Transverse colon (tissue), 4 donors: Measurements from ENCODE around the gene SNX12. TPM values are rescaled to one million over a fixed set of nuclear protein-coding genes. Genes with fewer than 3 reads are reported as not detected.

Experiments
- DNase-seq: peaks from one replicate; pipeline ENCODE4 v3.0.0-alpha.2; 2019
- H3K27ac ChIP-seq, 4 donors: fragments of 200-600 bp; sonication (generic); 2 replicates each; pipeline ENCODE4 v1.5.1; 2016 to 2018; ENCODE audit warnings: inconsistent platforms in 4 of 4
- H3K27me3 ChIP-seq: fragments of 200-600 bp; sonication (generic); 2 replicates; pipeline ENCODE4 v1.5.1; 2017; ENCODE audit warnings: inconsistent platforms
- H3K36me3 ChIP-seq, 4 donors: fragments of 200-600 bp; sonication (generic); 2 replicates each; pipeline ENCODE4 v1.5.1; 2017 to 2019; ENCODE audit warnings: inconsistent platforms in 4 of 4
- H3K4me1 ChIP-seq, 4 donors: fragments of 200-600 bp; sonication (generic); 2 replicates each; pipeline ENCODE4 v1.5.1; 2017 to 2020; ENCODE audit warnings: inconsistent platforms in 4 of 4
- H3K4me3 ChIP-seq, 4 donors: fragments of 200-600 bp; sonication (generic); 1 replicate in 1 of 4; 2 replicates in 3 of 4; pipeline versions ENCODE4 v1.5.1 to v1.6.1; 2017 to 2019; ENCODE audit warnings: inconsistent platforms in 4 of 4
- H3K9me3 ChIP-seq, 2 donors: fragments of 200-600 bp; sonication (generic); 2 replicates each; pipeline ENCODE4 v1.5.1; 2017 to 2019; ENCODE audit warnings: inconsistent platforms in 2 of 2
- CTCF ChIP-seq, 5 experiments: fragments of 200-600 bp in 3 of 5; fragments of 450-650 bp in 2 of 5; sonication (generic) in 3 of 5; IDR thresholded peaks; 1 replicate in 2 of 5; 2 replicates in 3 of 5; pipeline ENCODE4 v1.5.1; 2016 to 2017; ENCODE audit warnings: antibody characterized with exemption in 5 of 5, inconsistent platforms in 3 of 5, mild to moderate bottlenecking in 2 of 5, moderate library complexity in 1 of 5
- EP300 ChIP-seq: sonication (generic); formaldehyde crosslinking; IDR thresholded peaks from one replicate; pipeline ENCODE4 v1.6.1; 2017; ENCODE audit warnings: antibody characterized with exemption, low read depth
- POLR2A ChIP-seq: fragments of 450-650 bp; IDR thresholded peaks from one replicate; pipeline ENCODE4 v1.6.1; 2016; ENCODE audit warnings: antibody characterized with exemption, mild to moderate bottlenecking, moderate library complexity
- POLR2AphosphoS5 ChIP-seq, 3 donors: sonication (generic); formaldehyde crosslinking; IDR thresholded peaks; one replicate each; pipeline ENCODE4 v1.6.1; 2016; ENCODE audit warnings: antibody characterized with exemption in 3 of 3
- WGBS, 2 donors: methylation state at CpG; one replicate each; pipeline ENCODE4 v1.1.5; 2018; ENCODE audit warnings: low coverage in 1 of 2; 5-methylcytosine and 5-hydroxymethylcytosine counted together
- in situ Hi-C, 4 donors: fragments of 200-750 bp; cut with MboI; loops; one replicate each; pipeline versions ENCODE4 v1.15.0 to v1.15.1; 2017; ENCODE audit warnings: low sequenced_read_pairs in 3 of 4, low pct_ligation_motif_present in 1 of 4, low pct_unique_long_range_greater_than_20kb in 1 of 4
- intact Hi-C: fragments of 100-400 bp; cut with DNase I; formaldehyde crosslinking; loops from one replicate; pipeline ENCODE4 v1.15.1; 2023; ENCODE audit warnings: low total_unique reads
- small RNA-seq, 4 donors: library from RNA; depleted of rRNA; stranded (forward); fragments of <200 nt; gene quantifications; one replicate each; pipeline ENCODE3, GENCODE V24; 2016
- total RNA-seq, 4 donors: library from RNA; depleted of rRNA; stranded (reverse); fragments of >200 nt; gene quantifications; one replicate each; pipeline ENCODE4 v1.1.0, GENCODE V29; 2016

The SNX12 gene
- total RNA-seq, 4 donors from 2014 or later, result 16.8 to 69.5 (median 35.0) TPM

DNA sequence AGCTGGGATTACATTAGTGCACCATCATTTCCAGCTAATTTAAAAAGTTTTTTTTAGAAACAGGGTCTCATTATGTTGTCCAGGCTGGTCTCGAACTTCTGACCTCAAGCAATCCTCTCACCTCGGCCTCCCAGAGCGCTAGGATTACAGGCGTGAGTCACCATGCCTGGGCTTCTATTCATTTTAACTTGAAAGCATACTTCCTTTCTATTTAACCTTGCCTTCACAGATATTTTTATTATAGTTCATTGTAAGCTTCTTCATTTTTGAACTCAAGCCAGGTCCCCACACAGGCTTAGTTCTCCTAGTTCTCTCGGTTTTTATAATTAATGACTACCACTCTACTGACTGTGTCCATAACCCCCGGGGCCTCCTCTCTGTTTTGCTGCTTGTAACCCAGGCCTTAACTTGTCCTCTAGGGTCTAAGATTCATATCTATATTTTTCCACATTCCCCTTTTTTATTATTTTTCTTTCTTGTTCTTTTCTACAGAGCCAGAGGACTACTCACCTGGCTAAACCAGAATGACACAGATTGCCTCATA, 50.7 kb downstream of the SNX12 start:
- H3K9me3 ChIP-seq, result no peaks in the 10 kb centered on the region
- DNase-seq, result no peak
- intact Hi-C loops (no loop called here), in situ Hi-C loops (no loop called here)
- no peak overlapping the region for H3K4me3 ChIP-seq
- WGBS, 2 donors, result 69 to 75% methylated on average over 2 to 6 of the region's 6 CpGs
- no peaks in the 10 kb centered on the region for H3K4me1 ChIP-seq
- no peaks in the 10 kb centered on the region for H3K27me3 ChIP-seq
- H3K27ac ChIP-seq, result no peak overlapping the region
- TF ChIP-seq POLR2AphosphoS5 (IDR thresholded peaks at IDR 0.05) (no peak), CTCF (IDR thresholded peaks at IDR 0.05) (no peak), EP300 (no peak), POLR2A (no peak)
- no peaks in the 10 kb centered on the region for H3K36me3 ChIP-seq

Small RNA genes within 50 kb of the gene (small RNA-seq; reads per million reads assigned to genes)
- 0 to 0.12 (median 0) reads per million in 4 donors for gene CXorf65
- 0 reads per million in 4 donors for gene RNU1-56P

Other genes with a start within 250 kb of the SNX12 start
- gene TEX11, start 159.6 kb downstream of the SNX12 start, total RNA-seq, result under 1 TPM in 2 of 4 donors, not detected in 2; 0.27 to 0.79 TPM
- under 1 TPM in 1 of 4 donors, not detected in 3; 0.27 TPM for gene SLC7A3, start 137.2 kb downstream of the SNX12 start, total RNA-seq
- 100 to 1,000 TPM in 1 of 4 donors, 10 to 100 TPM in 3; 23.3 to 152 (median 35.4) TPM for gene FOXO4, start 27.5 kb upstream of the SNX12 start, total RNA-seq
- not detected for gene CXorf65, start 38.4 kb upstream of the SNX12 start, total RNA-seq
- gene IL2RG, start 43.2 kb upstream of the SNX12 start, total RNA-seq, result 100 to 1,000 TPM in 1 of 4 donors, 10 to 100 TPM in 2, 1 to 10 TPM in 1; 3.8 to 231 (median 44.0) TPM
- gene MED12, start 50.3 kb upstream of the SNX12 start, total RNA-seq, result 10 to 100 TPM; 26.5 to 41.4 (median 40.0) TPM
- gene NLGN3, start 76.5 kb upstream of the SNX12 start, total RNA-seq, result 1 to 10 TPM in 1 of 4 donors, under 1 TPM in 2, not detected in 1; 0.40 to 1.1 (median 0.64) TPM
- 10 to 100 TPM; 20.9 to 73.3 (median 48.3) TPM for gene GJB1, start 154.9 kb upstream of the SNX12 start, total RNA-seq
- gene ZMYM3, start 185.8 kb upstream of the SNX12 start, total RNA-seq, result 10 to 100 TPM in 3 of 4 donors, 1 to 10 TPM in 1; 5.2 to 26.9 (median 13.4) TPM
- gene NONO, start 215.3 kb upstream of the SNX12 start, total RNA-seq, result 100 to 1,000 TPM; 173 to 304 (median 187) TPM
- gene ITGB1BP2, start 233.4 kb upstream of the SNX12 start, total RNA-seq, result 1 to 10 TPM in 2 of 4 donors, not detected in 2; 2.9 to 6.8 TPM